Measurements from ENCODE around the gene DEF6. TPM values are rescaled to one million over a fixed set of nuclear protein-coding genes. Genes with fewer than 3 reads are reported as not detected.

Gene DEF6
- total RNA-seq, 1 experiment from 2014 or later, result 5.6 TPM

- DNase-seq, result no peak
- peaks cover 28 to 58% (median 53%) of the 10 kb centered on the region in 3 experiments for H3K36me3 Mint-ChIP-seq (ENCODE audit: insufficient read depth in 1 of 3, low read depth in 3 of 3)
- Histone ChIP-seq H3K4me2 (ENCODE audit: insufficient read depth, insufficient read length, low read length) (no peak overlapping the region), H3K4me1 (ENCODE audit: insufficient read depth, low read length) (no peaks in the 10 kb centered on the region), H3K9me3 (ENCODE audit: control insufficient read depth, low read depth, low read length) (no peaks in the 10 kb centered on the region), H3K14ac (ENCODE audit: insufficient read depth, low read length) (no peak overlapping the region), H3K79me1 (ENCODE audit: insufficient read depth, low read depth, low read length, poor library complexity, severe bottlenecking) (no peaks in the 10 kb centered on the region), H2BK120ac (ENCODE audit: low read depth, low read length, poor library complexity, severe bottlenecking) (no peak overlapping the region), H2AK5ac (ENCODE audit: insufficient read length, low read length) (no peak overlapping the region), H3K23me2 (ENCODE audit: insufficient read length, low read depth, low read length, poor library complexity, severe bottlenecking) (no peaks in the 10 kb centered on the region), H3K9ac (ENCODE audit: extremely low read depth, insufficient read length, low read length) (no peak overlapping the region), H2BK20ac (ENCODE audit: low read depth, low read length, poor library complexity, severe bottlenecking) (no peak overlapping the region), H3K18ac (ENCODE audit: insufficient read length, low read depth, low read length) (no peak overlapping the region), H3K79me2 (ENCODE audit: insufficient read depth, low read length) (no peaks in the 10 kb centered on the region), H4K91ac (ENCODE audit: insufficient read length, low read depth, low read length) (no peak overlapping the region), H3T11ph (ENCODE audit: low read length) (no peak overlapping the region), H3K4ac (ENCODE audit: low read depth, low read length) (no peak overlapping the region), H2BK5ac (ENCODE audit: insufficient read length, low read length) (no peak overlapping the region), H3K27me3 (ENCODE audit: insufficient read depth, low read length) (no peaks in the 10 kb centered on the region), H3K56ac (ENCODE audit: insufficient read length, low read depth, low read length) (no peak overlapping the region), H2BK12ac (ENCODE audit: insufficient read length, low read depth, low read length) (no peak overlapping the region), H4K5ac (ENCODE audit: insufficient read length, low read depth, low read length) (no peak overlapping the region), H4K20me1 (ENCODE audit: control insufficient read depth, insufficient read depth, insufficient read length) (no peaks in the 10 kb centered on the region), H3K23ac (ENCODE audit: insufficient read length, low read depth, low read length) (no peak overlapping the region), H3K27ac (ENCODE audit: insufficient read length, low read depth, low read length) (no peak overlapping the region), H4K8ac (replicated peaks; ENCODE audit: insufficient read length, low read depth, low read length) (no peak overlapping the region), H2BK15ac (ENCODE audit: low read depth, low read length) (no peak overlapping the region), H2AFZ (ENCODE audit: low read length) (no peak overlapping the region)
- H3K27me3 Mint-ChIP-seq (ENCODE audit: low read depth), result no peaks in the 10 kb centered on the region
- no peak for TF ChIP-seq CTCF (conservative IDR thresholded peaks at IDR 0.05)
- no CpG with 5 or more reads among the region's 13 CpGs for WGBS (ENCODE audit: extremely low coverage, insufficient read length, low lambda C conversion rate)
- peaks cover 2 to 6% of the 10 kb centered on the region in 2 experiments for H3K4me1 Mint-ChIP-seq
- peak overlapping the region in 2 of 3 experiments; percentile 14 to 53; a peak in 2 of 7 replicates for H3K27ac Mint-ChIP-seq
- no peaks in the 10 kb centered on the region for H3K9me3 Mint-ChIP-seq
- no peak overlapping the region for H3K4me3 Mint-ChIP-seq
Measured at GRCh38 chr6:35354361-35355135, 56.9 kb downstream of the DEF6 start.
